CMK (cell line): ENCODE data around the gene ARGLU1.
A peak's percentile ranks its signal among the peaks of the same experiment; 100 is the strongest.

ENCODE experiments used
- DNase-seq: peaks from one replicate; pipeline ENCODE4 v3.0.0-alpha.2; 2010; ENCODE audit warnings: low read depth

Gene ARGLU1

DNA sequence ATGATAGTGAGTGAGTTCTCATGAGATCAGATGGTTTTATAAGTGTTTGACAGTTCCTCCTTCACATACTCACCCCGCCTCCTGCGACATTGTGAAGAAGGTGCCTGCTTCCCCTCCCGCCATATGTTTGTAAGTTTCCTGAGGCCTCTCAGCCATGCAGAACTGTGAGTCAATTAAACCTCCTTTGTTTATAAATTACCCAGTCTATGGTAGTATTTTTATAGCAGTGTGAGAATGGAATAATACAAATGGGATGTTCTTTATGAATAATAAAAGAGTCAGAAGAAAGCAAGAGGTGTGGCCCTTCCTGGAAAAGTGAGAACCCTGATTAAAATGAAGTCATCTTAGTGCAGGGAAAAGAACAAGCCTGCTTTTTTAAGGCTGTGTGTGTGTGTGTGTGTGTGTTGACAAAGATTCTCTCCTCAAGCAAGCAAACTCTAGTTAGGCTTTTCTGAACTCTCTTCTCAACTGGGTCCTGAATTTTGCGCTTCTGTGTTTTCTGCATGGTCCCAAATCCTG, 18.8 kb upstream of the ARGLU1 start:
- no peak for DNase-seq

DNA sequence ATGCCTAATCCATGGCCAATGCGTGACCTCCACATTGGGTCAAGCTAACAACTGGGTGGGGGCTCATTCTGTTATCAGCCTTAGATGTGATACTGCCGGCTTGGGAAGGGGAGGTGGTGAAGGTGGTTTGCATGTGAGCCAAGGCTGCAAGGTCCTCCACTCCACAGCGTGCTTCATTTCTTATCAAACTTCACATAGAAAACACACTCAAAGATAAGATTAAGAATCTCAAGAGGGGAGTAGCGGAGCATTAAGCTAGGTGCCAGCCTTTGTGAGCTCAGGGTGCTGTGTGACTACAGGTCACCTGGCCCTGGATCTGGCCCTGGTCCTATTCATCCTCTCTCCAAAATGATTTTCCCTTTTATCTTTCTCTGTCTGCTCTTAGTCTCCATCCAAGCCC, 13.3 kb upstream of the ARGLU1 start:
- no peak for DNase-seq

DNA sequence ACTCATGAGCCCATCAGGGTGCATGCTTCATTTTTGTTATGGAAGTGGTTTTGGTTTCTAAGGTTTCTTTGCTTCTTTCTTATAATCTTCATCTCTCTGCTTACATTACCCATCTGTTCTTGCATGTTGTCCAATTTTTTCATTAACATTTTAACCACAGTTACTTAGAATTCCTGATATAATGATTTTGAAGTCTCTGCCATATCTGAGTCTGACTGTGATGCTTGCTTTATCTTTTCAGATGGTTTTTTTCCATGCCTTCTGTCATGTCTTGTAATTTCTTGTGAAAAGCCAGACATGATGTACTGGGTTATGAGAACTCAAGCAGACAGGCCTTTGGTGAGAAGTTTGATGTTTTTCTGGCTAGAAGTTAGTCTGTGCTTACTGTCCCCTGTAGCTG, 8.0 kb upstream of the ARGLU1 start:
- no peak for DNase-seq

DNA sequence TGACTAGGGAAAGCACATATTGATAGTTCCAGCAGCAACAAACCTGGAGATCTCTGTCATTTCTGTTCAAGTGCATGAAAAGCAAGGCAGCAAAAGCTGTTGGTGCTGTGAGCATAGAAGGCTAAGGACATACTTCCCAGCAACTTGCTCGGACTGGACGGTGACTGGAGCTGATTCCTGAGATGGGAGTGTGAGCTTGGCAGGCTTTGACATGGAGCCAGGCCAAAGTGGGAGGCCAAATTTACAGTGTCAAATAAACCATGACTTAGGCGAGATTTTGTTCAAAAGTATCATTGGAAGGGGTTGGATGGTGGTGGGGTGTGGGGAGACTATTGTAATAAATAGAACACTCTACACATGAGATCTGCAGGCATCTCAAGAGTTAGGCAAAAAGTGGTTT, 5.9 kb upstream of the ARGLU1 start:
- no peak for DNase-seq

DNA sequence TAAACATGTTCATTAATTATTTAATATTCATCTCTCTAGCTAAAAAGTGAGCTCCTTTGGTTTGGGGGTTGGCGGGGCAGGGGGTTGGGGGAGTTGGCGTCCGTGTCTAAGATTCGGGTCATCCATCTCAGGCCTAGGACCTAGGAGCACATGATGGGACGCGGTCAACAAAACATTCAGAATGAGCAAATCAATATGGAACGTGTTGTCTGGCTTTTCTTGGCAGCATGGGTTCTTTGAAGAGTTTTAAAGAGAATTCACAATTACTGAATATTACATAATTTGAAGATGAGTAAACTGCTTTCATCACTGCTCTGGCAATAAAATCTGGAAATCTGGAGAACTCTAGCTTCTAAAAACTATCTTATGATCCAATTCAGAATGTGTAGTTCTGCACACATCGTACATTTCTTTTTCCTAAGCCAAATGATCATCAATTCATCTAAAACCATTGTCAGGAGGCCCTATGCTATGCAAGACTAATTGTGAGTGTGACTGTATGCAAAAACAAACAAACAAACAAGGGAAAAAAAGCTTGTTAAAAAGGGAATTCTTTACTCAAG, 5.4 kb upstream of the ARGLU1 start:
- DNase-seq = no peak

DNA sequence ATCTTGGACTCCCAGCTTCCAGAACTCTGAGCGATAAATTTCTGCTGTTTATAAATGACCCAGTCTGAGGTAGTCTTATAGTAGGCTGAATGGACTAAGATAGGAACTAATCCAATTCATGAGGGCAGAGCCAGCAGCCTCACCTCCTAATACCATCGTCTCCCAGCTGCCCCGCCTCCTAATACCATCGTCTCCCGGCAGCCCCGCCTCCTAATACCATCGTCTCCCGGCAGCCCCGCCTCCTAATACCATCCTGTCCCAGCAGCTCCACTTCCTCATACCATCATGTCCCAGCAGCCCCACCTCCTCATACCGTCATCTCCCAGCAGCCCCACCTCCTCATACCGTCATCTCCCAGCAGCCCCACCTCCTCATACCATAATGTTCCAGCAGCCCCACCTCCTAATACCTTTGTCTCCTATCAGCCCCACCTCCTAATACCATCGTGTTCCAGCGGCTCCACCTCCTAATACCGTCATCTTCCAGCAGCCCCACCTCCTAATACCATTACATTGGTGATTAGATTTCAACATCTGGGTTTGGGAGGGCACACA, 2.4 kb upstream of the ARGLU1 start:
- DNase-seq = peak; percentile 29

DNA sequence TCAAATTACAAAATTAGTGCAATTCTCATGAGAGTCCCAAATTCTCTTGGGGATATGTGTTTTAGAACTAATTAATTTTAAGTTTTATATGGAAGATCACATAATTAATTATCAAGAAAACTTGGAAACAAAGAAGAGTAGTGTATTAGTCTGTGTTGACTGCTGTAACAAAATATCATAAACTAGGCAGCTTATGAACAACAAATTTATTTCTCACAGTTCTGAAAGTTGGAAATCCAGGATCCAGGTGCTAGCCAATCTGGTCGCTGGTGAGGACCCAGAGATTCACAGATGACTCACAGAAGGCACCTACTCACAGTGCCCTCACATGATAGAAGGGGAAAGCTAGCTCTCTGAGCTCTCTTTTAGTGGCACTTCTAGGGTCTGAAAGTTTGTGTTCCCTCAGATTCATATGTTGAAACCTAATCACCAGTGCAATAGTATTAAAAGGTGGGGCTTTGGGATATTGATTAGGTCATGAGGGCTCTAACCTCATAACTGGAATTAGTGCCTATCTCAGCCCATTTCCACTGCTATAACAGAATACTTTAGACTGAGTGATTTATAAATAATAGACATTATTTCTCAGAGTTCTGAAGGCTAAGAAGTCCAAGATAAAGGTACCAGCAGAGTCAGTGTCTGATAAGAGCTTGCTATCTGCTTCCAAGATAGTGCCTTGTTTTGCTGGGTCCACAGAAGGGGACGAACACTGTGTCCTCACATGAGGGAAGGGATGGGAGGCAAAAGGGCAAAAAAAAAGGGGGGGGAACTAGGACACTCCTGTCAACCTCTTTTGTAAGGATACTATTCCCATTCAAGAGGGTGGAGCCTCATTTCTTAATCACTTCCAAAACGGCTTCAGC, 1.5 kb upstream of the ARGLU1 start:
- DNase-seq = no peak

DNA sequence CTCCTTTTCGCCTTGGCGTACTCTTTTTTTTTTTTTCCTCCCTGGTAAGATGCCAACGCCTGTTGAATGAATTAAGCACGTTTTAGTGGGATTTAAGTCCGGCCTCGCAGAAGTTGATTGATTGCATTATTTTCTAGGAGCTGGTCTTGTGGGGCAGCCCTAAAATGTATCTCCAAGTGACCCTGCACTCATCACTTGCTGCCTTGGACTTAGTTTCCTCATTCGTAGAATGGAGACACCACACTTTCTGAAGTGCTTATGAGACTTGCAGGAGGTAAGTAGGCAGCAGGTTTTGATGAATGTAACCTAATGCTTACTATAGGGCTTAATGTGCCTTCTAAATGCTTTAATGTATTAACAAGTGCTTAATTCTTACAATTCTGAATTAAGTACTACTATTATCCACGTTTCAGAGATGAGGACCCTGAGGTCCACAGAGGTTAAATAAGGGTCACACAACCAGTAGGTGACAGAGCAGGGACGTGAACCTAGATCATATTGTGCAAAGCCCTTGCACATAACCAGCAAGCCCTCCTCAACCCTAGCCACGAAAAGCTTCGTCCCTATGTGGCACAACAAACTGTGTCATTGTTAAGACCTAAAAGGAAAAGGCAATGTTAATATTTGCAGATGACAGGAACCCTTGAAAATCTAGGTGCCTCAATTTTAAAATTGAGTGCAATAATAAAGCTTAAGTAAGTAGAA, 514 bp upstream of the ARGLU1 start:
- no peak for DNase-seq

DNA sequence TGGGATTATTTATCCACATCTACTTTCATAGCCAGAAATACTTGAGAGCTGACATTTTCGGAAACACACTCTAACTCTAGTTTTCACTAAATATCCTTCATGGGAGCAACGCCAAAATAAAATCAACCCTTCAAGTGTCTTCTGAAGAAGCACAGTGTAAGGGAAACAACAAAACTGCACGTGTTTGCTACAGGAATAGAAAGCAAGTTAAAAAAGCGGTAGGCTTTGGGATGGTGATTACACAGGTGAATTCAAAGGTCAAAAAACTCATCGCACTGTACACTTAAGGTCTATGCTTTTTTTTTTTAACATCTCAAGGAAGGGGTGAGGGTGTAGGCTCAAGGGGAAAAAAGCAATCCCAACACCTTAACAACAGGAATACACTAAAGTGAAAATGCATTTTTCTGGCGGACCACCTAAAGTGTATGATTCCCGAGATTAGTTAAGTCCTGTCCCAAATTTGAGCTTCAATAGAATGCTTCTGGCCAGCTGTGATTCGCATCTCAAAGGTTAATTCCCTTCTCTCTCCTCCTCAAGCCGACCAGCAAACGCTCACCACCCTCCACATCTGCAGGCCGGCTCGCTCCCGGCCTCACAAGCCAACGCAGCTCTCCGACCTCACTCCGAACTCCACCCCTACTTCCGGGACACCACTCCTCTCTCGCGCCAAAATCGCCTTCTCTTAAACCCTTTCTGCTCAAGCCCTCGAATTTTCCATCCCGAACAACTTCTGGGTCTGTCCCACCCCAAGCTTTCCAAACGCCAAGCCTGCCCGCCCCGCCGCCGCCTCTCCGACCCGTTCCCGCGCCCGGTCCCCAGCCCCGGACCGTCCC, 1.1 kb downstream of the ARGLU1 start:
- DNase-seq = peak; percentile 18

DNA sequence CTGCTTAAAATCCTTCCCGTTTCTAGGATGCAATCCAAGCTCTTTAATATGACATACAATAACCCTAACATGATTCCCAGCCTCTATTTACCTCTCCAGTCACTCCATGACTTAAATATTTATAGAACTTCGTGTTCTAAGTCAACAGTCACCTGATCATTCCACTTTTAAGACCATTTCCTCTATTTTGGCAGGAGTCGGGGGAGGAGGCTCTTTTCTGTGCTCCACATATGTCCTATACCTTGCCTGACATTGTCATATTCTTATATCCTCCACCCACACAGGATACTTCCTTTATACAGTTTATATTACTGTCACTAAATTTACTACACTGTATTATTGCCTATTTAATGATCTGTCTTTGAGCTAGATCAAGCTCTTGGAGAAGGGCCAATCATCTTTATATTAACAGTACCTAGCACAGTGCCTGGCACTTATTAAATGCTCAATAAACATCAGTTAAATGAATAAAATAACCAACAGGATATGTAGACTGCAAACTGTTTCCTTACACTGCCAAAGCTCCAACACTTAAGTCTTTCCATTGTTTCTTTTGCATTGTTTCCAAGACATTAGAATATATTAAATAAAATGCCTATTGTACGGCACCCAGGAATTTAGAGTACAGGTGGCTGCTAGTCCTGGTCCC, 2.7 kb downstream of the ARGLU1 start:
- no peak for DNase-seq

DNA sequence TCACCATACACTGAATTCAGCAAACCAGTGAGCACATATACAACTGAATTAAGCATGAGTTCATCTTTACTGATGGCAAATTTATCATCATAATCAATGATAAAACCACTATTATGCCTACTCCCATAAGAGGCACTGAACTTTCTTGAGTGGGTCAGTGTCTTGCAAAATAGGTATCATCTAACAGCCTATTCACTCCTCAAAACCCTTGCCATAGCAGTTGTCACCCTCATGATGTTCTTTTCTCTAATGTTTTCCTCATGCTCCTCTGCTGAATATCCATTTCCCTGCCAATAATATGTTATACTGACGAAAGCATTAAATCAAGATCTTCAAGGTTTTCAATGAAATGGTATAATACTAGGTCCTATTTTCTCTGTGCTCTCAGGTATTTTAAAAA, 5.6 kb downstream of the ARGLU1 start:
- no peak for DNase-seq

DNA sequence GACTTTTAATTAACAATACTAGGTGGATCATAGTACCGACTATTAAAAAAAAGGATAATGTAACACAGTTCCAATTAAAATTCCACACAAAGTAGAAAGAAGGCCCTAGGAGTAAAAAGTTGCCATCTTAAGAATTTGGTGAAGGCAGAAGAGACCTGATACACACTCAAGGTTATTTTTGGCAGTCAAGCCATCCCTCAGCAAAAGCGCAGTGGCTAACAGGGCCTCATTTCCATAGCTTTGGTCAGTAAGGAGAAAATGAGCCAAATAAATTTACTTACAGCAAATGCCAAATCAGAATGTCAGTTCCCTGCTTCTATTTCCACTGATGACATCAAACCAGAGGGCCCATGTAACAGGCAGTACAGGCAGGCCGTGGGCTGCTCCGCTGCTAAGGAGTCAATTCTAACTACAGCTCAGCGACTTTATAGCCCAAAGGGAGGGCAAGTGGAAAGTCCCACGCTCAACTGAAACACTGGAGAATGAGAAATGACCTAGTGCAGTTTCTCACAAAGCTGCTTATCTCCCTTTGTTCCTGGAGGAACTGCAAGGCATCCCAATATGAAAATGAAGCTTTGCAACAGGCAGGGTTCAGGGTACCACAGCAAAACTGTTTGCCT, 6.3 kb downstream of the ARGLU1 start:
- no peak for DNase-seq

DNA sequence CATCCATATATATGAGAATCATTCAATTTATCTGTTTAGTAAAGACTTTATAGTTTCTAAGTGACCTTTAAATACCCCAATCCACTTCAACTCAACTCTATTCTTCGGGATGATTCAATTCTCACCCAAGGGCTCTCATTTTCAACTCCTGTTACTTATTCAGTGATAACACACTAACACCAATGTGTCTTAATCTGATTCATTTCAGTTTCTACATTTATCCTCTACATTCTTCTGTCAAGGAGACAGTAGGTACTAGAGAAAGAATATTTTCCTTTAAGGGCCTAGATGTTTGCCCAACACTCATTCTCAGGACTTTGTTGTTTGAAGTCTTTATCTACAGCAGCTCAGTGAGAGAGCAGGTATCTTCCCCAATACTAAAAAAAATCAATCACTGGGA, 7.1 kb downstream of the ARGLU1 start:
- no peak for DNase-seq

DNA sequence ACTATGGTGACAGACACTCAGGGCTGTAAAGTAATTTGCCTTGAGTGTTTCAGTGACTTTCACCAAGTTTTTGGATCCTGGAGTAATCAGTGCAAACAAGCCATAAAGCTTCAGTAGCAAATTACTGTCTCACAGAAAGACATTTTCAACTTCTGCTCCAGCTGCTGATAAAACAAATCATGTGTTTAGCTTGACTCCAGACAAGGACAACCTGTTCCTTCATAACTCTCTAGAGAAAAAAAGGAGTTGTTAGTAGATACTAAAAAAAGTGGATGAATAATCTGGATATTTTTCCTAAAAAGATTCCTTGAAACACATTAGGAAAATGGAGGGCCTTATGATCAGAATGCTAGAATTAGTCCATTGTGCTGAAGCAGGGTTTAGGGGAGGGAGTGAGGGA, 9.4 kb downstream of the ARGLU1 start:
- DNase-seq = no peak

DNA sequence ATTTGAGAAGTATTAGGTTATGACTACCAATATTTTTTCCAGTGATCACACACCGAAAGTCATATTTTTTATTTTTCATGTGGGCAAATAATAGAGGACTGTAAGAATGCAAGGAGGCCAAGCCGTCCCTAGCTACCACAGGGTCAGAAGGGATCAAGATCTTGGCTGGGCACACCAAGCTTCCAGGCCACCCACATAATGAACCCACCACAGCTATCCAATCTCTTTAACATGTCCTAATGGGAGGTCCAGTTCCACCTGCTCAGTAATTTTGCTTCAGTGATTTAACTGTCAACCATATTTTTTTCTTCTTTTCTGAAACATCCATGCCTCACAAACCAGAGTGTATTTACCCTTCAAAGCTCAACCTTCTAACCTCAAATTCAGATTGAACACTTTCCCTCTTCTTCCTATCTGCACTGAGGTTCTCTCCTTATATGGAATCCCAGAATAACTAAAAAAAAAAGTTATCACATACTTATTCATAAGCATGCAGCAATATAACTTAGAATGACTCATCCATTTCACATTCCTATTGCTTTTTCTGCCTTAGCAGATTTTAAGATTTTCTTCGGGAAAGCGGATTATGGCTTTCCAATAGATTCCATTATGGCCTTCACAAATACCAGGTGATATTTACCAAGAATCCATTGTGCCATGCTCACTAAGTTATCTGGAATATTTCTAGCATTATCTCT, 12.2 kb downstream of the ARGLU1 start:
- DNase-seq = no peak

DNA sequence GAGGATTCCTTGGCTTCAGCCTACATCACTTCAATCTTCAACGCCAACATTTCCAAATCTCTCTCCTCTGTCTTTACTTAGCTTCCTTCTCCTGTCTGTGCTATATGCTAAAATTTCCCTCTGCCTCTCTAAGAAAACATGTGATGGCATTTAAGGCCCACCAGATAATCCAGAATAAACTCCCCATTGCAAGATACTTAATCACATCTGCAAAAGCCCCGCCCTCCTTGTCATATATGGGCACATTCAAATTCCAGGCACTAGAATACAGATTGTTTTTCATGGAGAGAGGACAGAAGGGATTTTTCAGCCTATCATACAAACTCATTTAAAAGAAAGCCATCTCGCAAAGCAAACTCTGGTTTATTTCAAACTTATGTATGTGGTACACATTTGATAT, 16.2 kb downstream of the ARGLU1 start:
- no peak for DNase-seq

DNA sequence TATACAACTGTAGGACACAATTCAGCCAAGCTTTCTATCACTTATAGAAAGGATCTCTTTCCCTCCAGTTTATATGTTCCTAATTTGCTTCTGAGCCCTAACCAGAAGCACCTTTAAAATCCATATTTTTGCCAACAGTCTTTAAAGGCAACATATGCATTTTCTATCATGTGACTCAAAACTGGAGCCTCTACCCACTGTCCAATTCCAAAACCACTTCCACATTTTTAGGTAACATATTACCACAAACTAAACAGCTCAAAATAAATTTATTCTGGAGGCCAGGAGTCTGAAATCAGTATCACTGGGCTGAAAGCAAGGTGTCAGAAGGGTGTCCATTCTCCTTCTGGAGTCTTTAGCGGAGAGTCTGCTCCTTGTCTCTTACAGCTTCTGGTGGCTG, 16.6 kb downstream of the ARGLU1 start:
- no peak for DNase-seq

DNA sequence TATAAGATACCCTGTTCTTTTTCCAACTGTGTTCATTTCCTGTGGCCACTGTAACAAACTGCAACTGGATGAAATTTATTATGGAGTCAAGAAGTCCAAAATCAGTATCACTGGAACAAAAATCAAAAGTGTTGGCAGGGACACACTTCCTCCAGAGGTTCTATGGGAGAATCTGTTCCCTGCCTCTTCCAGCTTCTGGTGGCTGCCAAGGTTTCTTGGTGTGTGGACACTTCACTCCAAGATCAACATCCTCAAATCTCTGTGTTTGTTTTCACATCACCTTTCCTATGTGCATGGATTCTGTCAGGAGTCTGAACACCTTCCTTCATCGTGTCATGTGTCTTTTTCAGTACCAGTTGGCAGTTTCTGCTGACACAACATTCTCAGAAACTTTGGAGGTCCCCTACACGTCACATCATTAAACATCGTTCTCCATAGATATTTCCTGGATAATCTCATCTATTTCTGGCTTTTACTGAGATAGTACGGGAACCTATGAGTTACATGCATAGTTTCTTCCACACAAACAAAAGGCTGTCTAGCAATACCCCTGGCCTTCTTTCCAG, 17.3 kb downstream of the ARGLU1 start:
- DNase-seq = no peak

DNA sequence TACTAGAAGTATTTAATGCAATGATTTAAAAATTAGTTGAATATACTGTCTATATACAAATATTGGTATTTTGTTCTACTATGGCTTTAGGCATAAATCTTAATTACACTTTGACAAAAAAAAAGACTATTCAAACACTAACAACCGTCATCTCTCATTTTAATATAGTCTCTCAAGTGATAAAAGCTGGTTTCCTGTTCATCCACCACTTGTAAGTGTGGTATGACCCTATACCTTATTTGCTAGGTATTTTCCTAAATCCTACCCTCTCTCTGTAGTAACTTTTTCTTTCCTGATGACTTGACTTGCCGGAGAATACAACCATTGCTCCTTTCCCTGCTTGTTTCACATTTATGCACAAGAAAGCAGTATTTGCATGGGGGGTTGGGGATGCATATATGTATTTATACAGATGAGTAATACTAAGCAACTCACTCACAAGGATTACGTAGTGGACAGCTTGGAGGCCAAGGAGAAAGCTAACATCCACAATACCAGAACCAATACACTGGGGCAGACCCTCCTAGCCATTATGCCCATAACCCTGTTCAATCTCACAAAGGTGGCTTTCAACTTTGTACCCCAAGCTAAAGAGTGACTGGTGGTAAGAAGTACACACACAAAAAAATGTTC, 19.8 kb downstream of the ARGLU1 start:
- no peak for DNase-seq
